Thyroid gland (tissue), 4 donors: ENCODE measurements around the gene NMRAL1. TPM values are rescaled to one million over a fixed set of nuclear protein-coding genes. Genes with fewer than 3 reads are reported as not detected.

Experiments
- DNase-seq, 2 donors: peaks; one replicate each; pipeline ENCODE4 v3.0.0-alpha.2; 2019
- H3K27ac ChIP-seq, 3 donors: fragments of 200-600 bp; sonication (generic); 1 replicate in 2 of 3; 2 replicates in 1 of 3; pipeline ENCODE4 v1.5.1; 2016 to 2019; ENCODE audit warnings: mild to moderate bottlenecking in 1 of 3, moderate library complexity in 1 of 3
- H3K27me3 ChIP-seq: fragments of 200-600 bp; sonication (generic); one replicate; pipeline ENCODE4 v1.5.1; 2019
- H3K36me3 ChIP-seq, 2 donors: fragments of 200-600 bp; sonication (generic); one replicate each; pipeline ENCODE4 v1.5.1; 2016 to 2019
- H3K4me1 ChIP-seq, 2 donors: fragments of 200-600 bp; sonication (generic); one replicate each; pipeline ENCODE4 v1.5.1; 2017 to 2019
- H3K4me3 ChIP-seq, 3 donors: fragments of 200-600 bp; sonication (generic); replicated peaks in 1 of 3; 1 replicate in 2 of 3; 2 replicates in 1 of 3; pipeline ENCODE4 v1.5.1; 2016; ENCODE audit warnings: mild to moderate bottlenecking in 1 of 3
- H3K9me3 ChIP-seq: fragments of 200-600 bp; sonication (generic); one replicate; pipeline ENCODE4 v1.5.1; 2017
- POLR2A ChIP-seq, 2 donors: fragments of 450-650 bp; IDR thresholded peaks; one replicate each; pipeline ENCODE4 v1.6.1; 2017; ENCODE audit warnings: antibody characterized with exemption in 2 of 2, mild to moderate bottlenecking in 2 of 2, moderate library complexity in 1 of 2
- WGBS, 2 donors: methylation state at CpG; one replicate each; pipeline ENCODE4 v1.1.5; 2017; 5-methylcytosine and 5-hydroxymethylcytosine counted together
- intact Hi-C: fragments of 100-400 bp; cut with DNase I; formaldehyde crosslinking; loops from one replicate; pipeline ENCODE4 v1.15.1; 2023
- total RNA-seq, 4 donors: library from RNA; depleted of rRNA; stranded (reverse); fragments of >200 nt; gene quantifications; one replicate each; pipeline ENCODE4 v1.2.3, GENCODE V29; 2016
- TF ChIP-seq, protein P1 (sequence below), 6 experiments: fragments of 200-600 bp in 3 of 6; fragments of 450-650 bp in 3 of 6; sonication (generic) in 3 of 6; IDR thresholded peaks; one replicate each; pipeline ENCODE4 v1.5.1; 2016 to 2019; ENCODE audit warnings: antibody characterized with exemption in 6 of 6, mild to moderate bottlenecking in 2 of 6, inconsistent platforms in 1 of 6, moderate library complexity in 1 of 6

NMRAL1 gene
- total RNA-seq, 4 donors from 2014 or later: 40.0 to 88.8 (median 57.6) TPM

DNA sequence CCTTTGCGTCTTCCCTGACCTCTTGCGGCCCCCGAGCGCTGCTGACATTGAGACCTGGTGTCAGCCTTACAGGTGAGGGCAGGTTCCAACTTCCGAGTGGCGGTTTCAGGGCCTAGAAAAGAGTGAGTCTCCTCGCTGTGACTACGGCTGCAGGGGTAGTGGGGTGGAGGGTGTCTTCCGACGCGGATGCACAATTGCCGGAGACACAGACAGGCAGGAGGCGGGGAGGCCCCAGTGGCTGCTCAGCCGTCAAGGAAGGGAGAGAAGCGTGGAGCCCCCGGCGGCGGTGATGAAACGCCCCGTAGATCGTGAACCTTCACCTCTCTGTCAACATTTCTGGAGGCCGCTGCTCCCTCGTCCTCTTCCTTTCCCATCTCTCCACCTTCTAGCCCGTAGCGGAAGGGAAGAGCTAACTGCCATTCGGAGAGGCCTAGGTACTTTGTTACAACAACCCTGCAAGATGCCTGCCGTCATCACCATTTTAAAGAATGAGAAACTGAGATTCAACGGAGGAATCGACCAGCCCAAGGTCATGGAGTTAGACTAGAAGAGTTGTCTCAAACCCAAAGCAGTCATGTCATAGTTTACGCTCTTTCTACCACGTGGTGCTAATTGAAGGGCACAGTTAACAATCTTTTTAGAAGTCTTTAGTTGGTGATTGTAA lies 48.3 kb downstream of the NMRAL1 start:
- H3K4me1 ChIP-seq: peaks cover 12 to 17% of the 10 kb centered on the region in 2 donors
- no peak for DNase-seq
- TF ChIP-seq, protein P1, sequence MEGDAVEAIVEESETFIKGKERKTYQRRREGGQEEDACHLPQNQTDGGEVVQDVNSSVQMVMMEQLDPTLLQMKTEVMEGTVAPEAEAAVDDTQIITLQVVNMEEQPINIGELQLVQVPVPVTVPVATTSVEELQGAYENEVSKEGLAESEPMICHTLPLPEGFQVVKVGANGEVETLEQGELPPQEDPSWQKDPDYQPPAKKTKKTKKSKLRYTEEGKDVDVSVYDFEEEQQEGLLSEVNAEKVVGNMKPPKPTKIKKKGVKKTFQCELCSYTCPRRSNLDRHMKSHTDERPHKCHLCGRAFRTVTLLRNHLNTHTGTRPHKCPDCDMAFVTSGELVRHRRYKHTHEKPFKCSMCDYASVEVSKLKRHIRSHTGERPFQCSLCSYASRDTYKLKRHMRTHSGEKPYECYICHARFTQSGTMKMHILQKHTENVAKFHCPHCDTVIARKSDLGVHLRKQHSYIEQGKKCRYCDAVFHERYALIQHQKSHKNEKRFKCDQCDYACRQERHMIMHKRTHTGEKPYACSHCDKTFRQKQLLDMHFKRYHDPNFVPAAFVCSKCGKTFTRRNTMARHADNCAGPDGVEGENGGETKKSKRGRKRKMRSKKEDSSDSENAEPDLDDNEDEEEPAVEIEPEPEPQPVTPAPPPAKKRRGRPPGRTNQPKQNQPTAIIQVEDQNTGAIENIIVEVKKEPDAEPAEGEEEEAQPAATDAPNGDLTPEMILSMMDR (IDR thresholded peaks at IDR 0.05): no peak
- intact Hi-C loops: no loop called here
- H3K36me3 ChIP-seq: no peaks in the 10 kb centered on the region
- H3K9me3 ChIP-seq: no peaks in the 10 kb centered on the region
- peak overlapping the region; percentile 95 to 99 (median 98) for H3K27ac ChIP-seq
- WGBS, 2 donors: 6 to 7% methylated on average over 18 to 23 of the region's 31 CpGs
- H3K4me3 ChIP-seq: peak overlapping the region; percentile 52 to 91 (median 84)
- H3K27me3 ChIP-seq: no peaks in the 10 kb centered on the region

GRCh38 chr16:4425378-4426020 lies 48.9 kb downstream of the NMRAL1 start, which contains the start of gene DNAJA3:
DNAJA3 (plus strand) TSS chr16:4425868; CDS start chr16:4425882, 14 bp downstream.
- H3K36me3 ChIP-seq: no peaks in the 10 kb centered on the region

GRCh38 chr16:4420505-4421105 lies 53.8 kb downstream of the NMRAL1 start:
- TF ChIP-seq, protein P1 (IDR thresholded peaks at IDR 0.05): no peak
- no peak for TF ChIP-seq POLR2A (IDR thresholded peaks at IDR 0.05)

More at GRCh38 chr16:4425378-4426020, 48.9 kb downstream of the NMRAL1 start, which contains the start of gene DNAJA3:
- no peaks in the 10 kb centered on the region for H3K9me3 ChIP-seq
- peak within 1 kb of the TSS; percentile 95 to 99 (median 98) for H3K27ac ChIP-seq
- peaks cover 12 to 17% of the 10 kb centered on the region in 2 donors for H3K4me1 ChIP-seq
- intact Hi-C loops: no loop called here
- peak within 1 kb of the TSS; percentile 52 to 91 (median 84) for H3K4me3 ChIP-seq
- TF ChIP-seq, protein P1 (IDR thresholded peaks at IDR 0.05): no peak
- peak in 1 of 2 donors; percentile 75 for TF ChIP-seq POLR2A (IDR thresholded peaks at IDR 0.05)
- 0% methylated on average over 24 to 42 of the region's 68 CpGs for WGBS, 2 donors
- no peaks in the 10 kb centered on the region for H3K27me3 ChIP-seq
- peak; percentile 90 to 92 for DNase-seq

GRCh38 chr16:4419402-4419959 lies 54.9 kb downstream of the NMRAL1 start:
- WGBS, 2 donors: 80 to 84% methylated on average over 7 of the region's 7 CpGs
- intact Hi-C loops: no loop called here
- DNase-seq: no peak

More at GRCh38 chr16:4420505-4421105, 53.8 kb downstream of the NMRAL1 start:
- no peaks in the 10 kb centered on the region for H3K27me3 ChIP-seq
- DNase-seq: no peak
- intact Hi-C loops: no loop called here
- peaks cover 7 to 11% of the 10 kb centered on the region in 2 donors for H3K4me1 ChIP-seq
- H3K27ac ChIP-seq: no peak overlapping the region
- no peaks in the 10 kb centered on the region for H3K9me3 ChIP-seq
- 79 to 81% methylated on average over 8 of the region's 8 CpGs for WGBS, 2 donors
- no peaks in the 10 kb centered on the region for H3K36me3 ChIP-seq
- no peak overlapping the region for H3K4me3 ChIP-seq

More at GRCh38 chr16:4419402-4419959, 54.9 kb downstream of the NMRAL1 start:
- no peaks in the 10 kb centered on the region for H3K36me3 ChIP-seq
- TF ChIP-seq POLR2A (IDR thresholded peaks at IDR 0.05): no peak
- TF ChIP-seq, protein P1 (IDR thresholded peaks at IDR 0.05): no peak
- no peaks in the 10 kb centered on the region for H3K27me3 ChIP-seq
- no peak overlapping the region for H3K27ac ChIP-seq
- no peaks in the 10 kb centered on the region for H3K9me3 ChIP-seq
- H3K4me1 ChIP-seq: peaks cover 11 to 16% of the 10 kb centered on the region in 2 donors
- no peak overlapping the region for H3K4me3 ChIP-seq
